Urinary bladder (tissue), 4 donors: ENCODE measurements around the gene TAPBP. TPM values are rescaled to one million over a fixed set of nuclear protein-coding genes. Genes with fewer than 3 reads are reported as not detected.
"Not testable (repeated sequence)": the region's sequence is repeated elsewhere in the genome, so short reads cannot be mapped to it uniquely, and the experiment has no call there.

Experiments
- DNase-seq: peaks from one replicate; pipeline ENCODE4 v3.0.0-alpha.2; 2015; ENCODE audit errors: extremely low spot score
- H3K27ac ChIP-seq: one replicate; pipeline ENCODE4 v1.5.1; 2013; ENCODE audit warnings: low read depth, mild to moderate bottlenecking, moderate library complexity
- H3K36me3 ChIP-seq: one replicate; pipeline ENCODE4 v1.6.1; 2013; ENCODE audit warnings: mild to moderate bottlenecking, moderate library complexity; ENCODE audit not compliant: insufficient read depth
- H3K4me1 ChIP-seq: one replicate; pipeline ENCODE4 v1.6.1; 2013; ENCODE audit warnings: mild to moderate bottlenecking, moderate library complexity; ENCODE audit not compliant: insufficient read depth
- H3K4me3 ChIP-seq: one replicate; pipeline ENCODE4 v1.5.1; 2013; ENCODE audit warnings: low read depth, low read length
- WGBS: extraction: QIAGEN DNeasy Blood & Tissue Kit; methylation state at CpG from one replicate; pipeline ENCODE4 v1.1.7; 2013; 5-methylcytosine and 5-hydroxymethylcytosine counted together
- polyA plus RNA-seq: library from polyadenylated mRNA; stranded (reverse); fragments of 200-250 nt; gene quantifications from one replicate; pipeline ENCODE4 v1.2.3, GENCODE V29; 2013
- total RNA-seq: library from RNA; depleted of rRNA; stranded (reverse); fragments of >200 nt; gene quantifications from one replicate; pipeline ENCODE4 v1.2.3, GENCODE V29; 2014
- donor health status: healthy with polysubstance abuse.
- donor health status: healthy.

The TAPBP gene
- total and polyA plus RNA-seq, 2 donors = 43.0 to 48.8 TPM

DNA sequence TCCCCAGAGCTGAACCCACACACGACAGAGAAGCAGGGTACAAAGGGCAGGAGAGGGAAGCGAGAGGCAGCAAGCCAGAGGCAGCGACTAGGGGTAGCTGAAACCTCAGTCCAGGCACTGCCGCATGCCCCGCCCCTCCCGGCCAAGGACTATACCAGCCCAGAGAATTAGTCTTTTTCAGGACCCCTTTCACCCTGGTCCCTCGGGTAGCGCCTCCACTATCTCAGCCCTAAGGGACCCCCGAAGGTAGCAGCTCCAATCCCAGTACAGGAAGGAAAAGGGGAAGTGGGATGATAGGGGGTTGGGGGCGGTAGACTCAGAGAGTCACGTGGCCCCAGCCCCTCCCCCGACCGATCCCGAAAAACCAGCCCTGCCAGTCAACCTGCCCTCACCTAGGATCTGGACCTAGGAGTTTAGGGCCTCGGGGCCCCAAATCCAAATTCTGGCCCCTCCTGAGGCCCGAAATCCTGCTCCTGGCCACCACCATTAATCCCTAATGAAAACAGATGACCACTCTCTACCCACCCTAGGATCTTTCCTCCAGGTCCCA lies 16.4 kb downstream of the TAPBP start:
- Histone ChIP-seq H3K27ac (peak overlapping the region; percentile 88), H3K36me3 (no peaks in the 10 kb centered on the region), H3K4me3 (peak overlapping the region; percentile 83), H3K4me1 (no peaks in the 10 kb centered on the region)
- 13% methylated on average over 16 of the region's 16 CpGs for WGBS
- no peak for DNase-seq

DNA sequence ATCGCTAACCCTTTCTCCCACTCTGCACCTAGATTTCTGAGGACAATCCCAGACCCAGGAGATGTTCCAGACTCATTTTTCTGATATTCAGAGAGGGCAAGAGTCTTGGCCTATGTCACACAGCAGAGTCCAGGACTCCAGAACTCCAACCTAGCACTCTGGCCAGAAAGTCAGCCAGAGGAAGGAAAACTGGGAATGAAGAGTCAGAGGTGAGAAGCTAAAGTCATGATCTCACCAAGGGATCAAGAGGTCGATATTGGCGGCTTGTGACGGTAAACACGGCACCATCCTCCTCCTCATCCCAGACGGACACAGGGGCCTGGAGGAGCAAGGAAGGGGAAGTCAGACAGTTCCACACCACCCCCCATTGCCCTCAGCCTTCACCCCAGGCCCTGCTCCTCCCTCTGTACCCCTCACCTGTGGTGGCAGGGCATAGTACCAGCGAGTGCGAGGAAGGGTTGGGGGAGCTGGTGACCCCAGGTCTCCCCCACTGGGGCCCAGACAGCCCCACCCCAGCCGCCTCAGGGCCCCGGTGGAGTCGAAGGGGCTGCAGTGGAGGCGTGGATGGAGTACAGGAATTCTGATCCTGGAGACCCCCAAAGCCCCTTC lies 17.0 kb downstream of the TAPBP start:
- Histone ChIP-seq H3K27ac (peak overlapping the region; percentile 88), H3K36me3 (no peaks in the 10 kb centered on the region), H3K4me3 (peak overlapping the region; percentile 83), H3K4me1 (no peaks in the 10 kb centered on the region)
- WGBS = 67% methylated on average over 12 of the region's 12 CpGs
- DNase-seq = no peak

- WGBS = 90% methylated on average over 15 of the region's 15 CpGs
- Histone ChIP-seq H3K4me1 (no peaks in the 10 kb centered on the region), H3K36me3 (no peaks in the 10 kb centered on the region), H3K27ac (no peak overlapping the region), H3K4me3 (no peak overlapping the region)
- no peak for DNase-seq
These were observed 18.1 kb downstream of the TAPBP start for GRCh38 chr6:33295621-33296369.

DNA sequence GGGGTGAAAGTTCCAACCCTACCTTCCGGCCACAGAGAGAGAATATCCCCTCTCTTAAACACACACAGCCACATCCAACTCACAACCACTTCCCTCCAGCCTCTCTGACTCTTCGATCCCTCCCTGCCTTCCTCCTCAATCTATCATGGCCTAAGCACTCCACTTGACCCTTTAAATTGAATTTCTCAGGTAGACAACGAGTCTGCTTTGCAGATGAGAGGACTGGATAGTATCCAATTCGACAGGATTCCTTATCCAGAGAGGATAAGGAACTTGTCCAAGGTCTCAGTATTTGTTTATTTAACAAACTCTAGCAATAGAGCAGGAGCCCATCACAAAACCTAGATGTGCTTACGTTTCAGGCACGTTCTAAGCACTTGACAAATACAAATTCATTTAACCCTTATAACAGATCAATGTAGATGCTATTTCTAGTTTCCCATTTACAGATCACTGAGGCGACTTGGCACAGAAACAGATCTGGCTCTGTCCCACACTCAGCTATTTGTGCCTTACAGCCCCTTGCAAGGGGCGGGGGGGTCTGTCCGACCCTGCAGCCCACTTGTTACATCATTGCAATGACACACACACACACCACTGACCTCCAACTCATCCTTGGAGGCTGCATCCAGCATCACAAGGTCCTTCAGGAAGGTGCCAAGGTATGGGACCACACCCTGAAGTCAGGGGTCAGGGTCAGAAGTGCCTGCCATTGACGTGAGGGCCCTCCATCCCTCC lies 19.6 kb downstream of the TAPBP start:
- 54% methylated on average over 10 of the region's 10 CpGs for WGBS
- no peak for DNase-seq
- H3K4me3 ChIP-seq = no peak overlapping the region
- no peak overlapping the region for H3K27ac ChIP-seq
- H3K4me1 ChIP-seq = no peaks in the 10 kb centered on the region
- H3K36me3 ChIP-seq = no peaks in the 10 kb centered on the region

DNA sequence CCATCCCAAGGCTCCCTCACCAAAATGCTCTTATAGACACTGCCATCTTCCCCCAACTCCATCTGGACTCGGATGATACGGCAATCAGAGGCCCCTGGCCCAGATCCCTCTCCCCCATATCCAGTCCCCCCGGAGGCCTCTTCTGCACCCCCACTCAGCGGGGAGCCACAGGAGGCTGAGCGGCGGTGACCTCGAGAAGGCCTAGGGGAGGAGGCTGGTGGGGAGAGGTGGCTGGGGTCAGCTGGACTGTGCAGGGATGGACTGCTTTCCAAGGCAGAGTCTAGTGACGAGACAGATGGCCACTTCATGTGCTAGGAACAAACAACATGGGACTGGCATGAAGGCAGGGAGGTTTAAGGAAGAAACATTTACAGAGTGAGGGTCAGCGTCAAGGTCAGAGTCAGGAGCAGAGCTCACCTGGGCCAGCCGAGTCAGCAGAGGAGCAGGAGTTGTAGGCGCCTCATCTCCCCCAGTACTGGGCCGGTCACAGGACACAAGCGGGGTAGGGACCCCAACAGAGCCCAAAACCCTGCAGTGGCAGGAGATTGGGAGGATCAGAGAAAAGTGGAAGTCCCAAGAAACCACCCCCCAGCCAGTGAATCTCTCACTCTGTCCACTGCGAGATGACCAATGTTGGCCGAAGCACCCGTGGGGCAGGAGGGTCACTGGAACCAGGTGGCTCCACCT lies 20.7 kb downstream of the TAPBP start:
- no peaks in the 10 kb centered on the region for H3K4me1 ChIP-seq
- no peak for DNase-seq
- no peak overlapping the region for H3K4me3 ChIP-seq
- no peaks in the 10 kb centered on the region for H3K36me3 ChIP-seq
- 88% methylated on average over 16 of the region's 16 CpGs for WGBS
- no peak overlapping the region for H3K27ac ChIP-seq

DNA sequence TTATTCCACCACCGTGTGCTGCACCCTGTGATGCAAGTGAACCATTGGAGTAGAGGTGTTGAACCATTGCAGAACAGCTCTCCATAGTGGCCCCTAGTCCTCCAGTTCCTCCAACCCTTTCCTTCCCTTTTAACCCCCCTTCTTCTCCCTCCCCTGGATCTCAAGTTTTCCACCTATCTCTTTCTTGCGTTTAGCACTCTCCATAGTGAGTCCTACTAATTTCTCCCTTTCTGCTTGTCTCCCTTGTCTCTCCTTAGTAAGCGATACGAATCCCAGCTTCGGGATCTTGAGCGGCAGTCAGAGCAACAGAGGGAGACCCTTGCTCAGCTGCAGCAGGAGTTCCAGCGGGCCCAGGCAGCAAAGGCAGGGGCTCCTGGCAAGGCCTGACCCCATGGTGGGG lies 23.4 kb downstream of the TAPBP start:
- 76% methylated on average over 7 of the region's 7 CpGs for WGBS
- peaks cover 5% of the 10 kb centered on the region for H3K36me3 ChIP-seq
- no peak for DNase-seq
- H3K4me3 ChIP-seq = no peak overlapping the region
- no peak overlapping the region for H3K27ac ChIP-seq
- H3K4me1 ChIP-seq = no peaks in the 10 kb centered on the region

GRCh38 chr6:33289784-33290315 lies 24.0 kb downstream of the TAPBP start:
- no peak overlapping the region for H3K27ac ChIP-seq
- WGBS = 3% methylated on average over 14 of the region's 14 CpGs
- no peak for DNase-seq
- H3K4me1 ChIP-seq = no peaks in the 10 kb centered on the region
- peaks cover 5% of the 10 kb centered on the region for H3K36me3 ChIP-seq
- H3K4me3 ChIP-seq = peak overlapping the region; percentile 77

GRCh38 chr6:33288921-33289783 lies 24.7 kb downstream of the TAPBP start, which contains the start of the genes PFDN6 and WDR46:
PFDN6 (plus strand) TSS chr6:33289601; CDS start chr6:33289857, 256 bp downstream.
WDR46 (minus strand) TSS chr6:33289239; CDS start chr6:33289170, 69 bp downstream.
- DNase-seq = peak; percentile 90
- H3K4me1 ChIP-seq = no peaks in the 10 kb centered on the region
- peak within 1 kb of the TSS; percentile 14 for H3K27ac ChIP-seq
- H3K4me3 ChIP-seq = peak within 1 kb of the TSS; percentile 77
- WGBS = under 1% methylated on average over 43 of the region's 43 CpGs
- H3K36me3 ChIP-seq = peaks cover 5% of the 10 kb centered on the region

DNA sequence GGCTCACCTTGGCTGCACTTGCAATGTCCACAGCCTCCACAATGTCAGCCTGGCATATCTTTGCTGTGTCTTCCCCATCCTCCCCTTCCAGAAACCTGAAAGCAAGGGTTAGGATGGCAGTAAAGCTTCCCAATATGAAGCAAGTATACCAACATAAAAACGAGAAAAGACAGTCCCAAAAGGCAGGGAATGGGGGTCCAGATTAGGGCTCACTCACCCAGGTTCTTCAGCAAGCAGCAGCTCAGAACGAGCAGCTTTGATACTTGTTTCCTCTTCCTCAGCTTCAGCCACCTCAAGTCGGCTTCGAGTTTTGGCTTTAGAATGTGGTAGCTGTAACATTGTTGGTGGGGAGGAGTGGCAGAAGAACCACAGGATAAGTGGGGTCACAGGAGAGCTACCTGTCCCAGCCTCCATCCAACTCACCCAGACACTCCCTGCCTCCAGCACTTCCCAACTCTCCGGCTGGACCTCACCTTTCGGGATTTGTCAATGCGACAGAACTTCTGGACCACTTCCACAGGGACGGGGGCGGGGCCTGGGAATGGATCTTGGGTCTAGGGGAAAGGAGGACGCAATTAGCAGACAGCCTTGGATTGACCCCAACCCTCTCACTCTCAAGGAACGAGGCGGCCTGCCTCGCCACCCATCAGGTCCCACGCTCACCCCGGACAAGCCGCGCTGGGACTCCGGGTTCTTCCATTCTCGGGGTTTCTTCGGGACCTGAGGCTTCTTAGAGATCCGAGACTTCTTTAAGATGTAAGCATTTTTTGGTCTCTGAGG lies 25.5 kb downstream of the TAPBP start:
- H3K27ac ChIP-seq = peak overlapping the region; percentile 14
- no peaks in the 10 kb centered on the region for H3K4me1 ChIP-seq
- WGBS = 12% methylated on average over 21 of the region's 21 CpGs
- DNase-seq = no peak
- peak overlapping the region; percentile 77 for H3K4me3 ChIP-seq
- peaks cover 5% of the 10 kb centered on the region for H3K36me3 ChIP-seq

DNA sequence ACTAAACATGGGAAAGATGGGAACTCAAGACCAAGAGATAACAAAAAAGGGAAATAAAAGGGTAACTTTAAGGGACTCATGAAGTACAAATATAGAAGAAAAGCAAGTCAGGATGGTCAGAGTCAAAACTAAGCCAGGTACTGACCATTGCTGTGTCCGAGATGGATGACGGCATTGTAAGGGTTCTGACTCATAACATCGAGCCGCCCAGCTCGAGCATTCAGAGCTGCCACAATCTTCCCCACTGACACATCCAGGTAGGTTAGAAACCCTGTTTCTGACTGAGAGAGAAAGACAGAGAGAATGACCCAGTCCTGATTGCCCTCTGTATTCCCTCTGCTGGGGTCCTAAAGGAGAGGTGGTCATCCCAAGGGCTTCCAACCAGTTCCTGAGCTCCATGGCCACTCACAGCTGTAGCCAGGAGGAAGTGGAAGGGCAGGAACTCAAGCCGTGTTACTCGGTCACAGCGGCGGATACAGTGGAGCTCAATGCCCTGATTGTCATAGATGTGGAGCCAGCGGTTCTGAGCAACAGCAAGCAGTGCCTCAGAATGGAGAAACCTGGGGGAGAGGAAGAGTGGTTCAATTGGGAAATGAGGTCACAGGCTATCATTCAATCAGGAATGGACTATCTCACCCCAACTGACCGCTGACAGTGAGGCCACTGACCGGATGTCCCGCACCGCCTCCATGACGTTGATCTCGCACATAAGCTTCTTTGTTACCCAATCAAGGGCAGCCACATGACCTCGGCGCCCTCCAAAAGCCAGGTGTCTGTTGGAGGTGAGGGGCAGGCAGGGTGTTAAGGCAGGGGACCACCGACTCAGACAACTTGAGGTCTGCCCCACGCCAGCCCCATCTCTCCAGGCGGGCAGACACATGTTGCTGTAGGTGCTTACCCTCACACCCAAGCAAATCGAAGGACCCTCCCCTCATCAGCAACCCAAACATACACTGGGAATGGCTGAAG lies 26.6 kb downstream of the TAPBP start:
- no peak for DNase-seq
- H3K4me1 ChIP-seq = no peaks in the 10 kb centered on the region
- WGBS = 93% methylated on average over 22 of the region's 22 CpGs
- peaks cover 5% of the 10 kb centered on the region for H3K36me3 ChIP-seq
- H3K27ac ChIP-seq = no peak overlapping the region
- H3K4me3 ChIP-seq = no peak overlapping the region

DNA sequence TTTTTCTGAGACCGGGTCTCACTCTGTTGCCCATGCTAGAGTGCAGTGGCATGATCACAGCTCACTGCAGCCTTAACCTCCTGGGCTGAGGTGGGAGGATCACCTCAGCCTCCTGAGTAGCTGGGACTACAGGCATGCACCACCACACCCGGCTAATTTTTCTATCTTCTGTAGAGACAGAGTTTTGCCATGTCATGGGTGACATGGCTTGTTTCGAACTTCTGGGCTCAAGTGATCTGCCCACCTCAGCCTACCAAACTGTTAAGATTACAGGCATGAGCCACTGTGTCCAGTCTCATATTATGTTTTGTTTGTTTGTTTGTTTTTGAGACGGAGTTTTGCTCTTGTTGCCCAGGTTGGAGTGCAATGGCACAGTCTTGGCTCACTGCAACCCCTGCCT lies 28.7 kb downstream of the TAPBP start:
- H3K36me3 ChIP-seq, H3K4me1 ChIP-seq, H3K4me3 ChIP-seq, H3K27ac ChIP-seq, DNase-seq: not testable (repeated sequence)
- 92% methylated on average over 4 of the region's 4 CpGs for WGBS
